MM.1S (cell line): ENCODE measurements around the gene BLOC1S4.

Experiments
- EZH2 ChIP-seq: fragments of 300-600 bp; sonication (generic); optimal IDR thresholded peaks from 2 replicates; pipeline ENCODE3; 2017; ENCODE audit warnings: low read depth, mild to moderate bottlenecking, antibody characterized with exemption, low read length, mixed read lengths
- TF ChIP-seq, protein P1 (sequence below): fragments of 300-600 bp; sonication (generic); IDR thresholded peaks from 2 replicates; pipeline ENCODE4 v1.5.1; 2016; ENCODE audit warnings: antibody characterized with exemption, low read length, mixed read lengths

DNA sequence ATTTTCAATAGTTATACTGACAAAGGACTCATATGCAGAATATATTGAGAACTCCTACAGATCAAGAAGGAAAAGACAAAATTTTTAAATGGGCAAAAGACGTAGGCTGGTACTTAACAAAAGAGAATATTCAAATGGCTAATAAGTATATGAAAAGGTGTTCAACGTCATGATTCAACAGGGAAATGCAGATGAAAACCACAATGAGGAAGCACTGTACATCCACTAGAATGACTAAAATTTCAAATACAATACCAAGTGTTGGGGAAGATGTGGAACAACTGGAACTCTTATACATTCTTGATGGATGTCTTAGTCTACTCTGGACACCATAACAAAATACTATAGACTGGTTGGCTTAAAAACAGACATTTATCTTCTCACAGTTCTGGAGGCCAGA is 5.0 kb upstream of the BLOC1S4 start:
- TF ChIP-seq, protein P1, sequence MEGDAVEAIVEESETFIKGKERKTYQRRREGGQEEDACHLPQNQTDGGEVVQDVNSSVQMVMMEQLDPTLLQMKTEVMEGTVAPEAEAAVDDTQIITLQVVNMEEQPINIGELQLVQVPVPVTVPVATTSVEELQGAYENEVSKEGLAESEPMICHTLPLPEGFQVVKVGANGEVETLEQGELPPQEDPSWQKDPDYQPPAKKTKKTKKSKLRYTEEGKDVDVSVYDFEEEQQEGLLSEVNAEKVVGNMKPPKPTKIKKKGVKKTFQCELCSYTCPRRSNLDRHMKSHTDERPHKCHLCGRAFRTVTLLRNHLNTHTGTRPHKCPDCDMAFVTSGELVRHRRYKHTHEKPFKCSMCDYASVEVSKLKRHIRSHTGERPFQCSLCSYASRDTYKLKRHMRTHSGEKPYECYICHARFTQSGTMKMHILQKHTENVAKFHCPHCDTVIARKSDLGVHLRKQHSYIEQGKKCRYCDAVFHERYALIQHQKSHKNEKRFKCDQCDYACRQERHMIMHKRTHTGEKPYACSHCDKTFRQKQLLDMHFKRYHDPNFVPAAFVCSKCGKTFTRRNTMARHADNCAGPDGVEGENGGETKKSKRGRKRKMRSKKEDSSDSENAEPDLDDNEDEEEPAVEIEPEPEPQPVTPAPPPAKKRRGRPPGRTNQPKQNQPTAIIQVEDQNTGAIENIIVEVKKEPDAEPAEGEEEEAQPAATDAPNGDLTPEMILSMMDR: no peak
- no peak for TF ChIP-seq EZH2
